Bladder microvascular endothelial cell (primary cell): ENCODE results near the gene GPR150. TPM values are rescaled to one million over a fixed set of nuclear protein-coding genes. Genes with fewer than 3 reads are reported as not detected.

Experiments used
- total RNA-seq: library from RNA; depleted of rRNA; stranded (reverse); fragments of >200 nt; gene quantifications from 2 replicates; pipeline ENCODE4 v1.2.3, GENCODE V29; 2014

GPR150 gene
- total RNA-seq: 0.06 TPM in 1 of 2 replicates, not detected in the other

DNA sequence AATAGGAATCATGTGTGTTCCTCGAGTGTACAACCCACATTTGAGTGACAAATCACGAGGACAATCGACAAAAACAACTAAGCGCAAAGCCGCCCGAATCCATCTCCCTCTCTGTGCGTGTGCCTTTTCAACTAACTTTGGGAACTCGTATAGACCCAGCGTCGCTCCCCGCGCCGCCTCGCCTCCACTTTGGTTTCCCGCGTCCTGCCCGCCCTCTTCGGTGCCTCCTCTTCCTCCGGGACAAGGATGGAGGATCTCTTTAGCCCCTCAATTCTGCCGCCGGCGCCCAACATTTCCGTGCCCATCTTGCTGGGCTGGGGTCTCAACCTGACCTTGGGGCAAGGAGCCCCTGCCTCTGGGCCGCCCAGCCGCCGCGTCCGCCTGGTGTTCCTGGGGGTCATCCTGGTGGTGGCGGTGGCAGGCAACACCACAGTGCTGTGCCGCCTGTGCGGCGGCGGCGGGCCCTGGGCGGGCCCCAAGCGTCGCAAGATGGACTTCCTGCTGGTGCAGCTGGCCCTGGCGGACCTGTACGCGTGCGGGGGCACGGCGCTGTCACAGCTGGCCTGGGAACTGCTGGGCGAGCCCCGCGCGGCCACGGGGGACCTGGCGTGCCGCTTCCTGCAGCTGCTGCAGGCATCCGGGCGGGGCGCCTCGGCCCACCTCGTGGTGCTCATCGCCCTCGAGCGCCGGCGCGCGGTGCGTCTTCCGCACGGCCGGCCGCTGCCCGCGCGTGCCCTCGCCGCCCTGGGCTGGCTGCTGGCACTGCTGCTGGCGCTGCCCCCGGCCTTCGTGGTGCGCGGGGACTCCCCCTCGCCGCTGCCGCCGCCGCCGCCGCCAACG, at the start of gene GPR150:
Gene GPR150, plus strand, starts transcription at position 58 of the 840 bp plus-strand sequence. Its CDS starts 189 bp downstream, at position 247.

DNA sequence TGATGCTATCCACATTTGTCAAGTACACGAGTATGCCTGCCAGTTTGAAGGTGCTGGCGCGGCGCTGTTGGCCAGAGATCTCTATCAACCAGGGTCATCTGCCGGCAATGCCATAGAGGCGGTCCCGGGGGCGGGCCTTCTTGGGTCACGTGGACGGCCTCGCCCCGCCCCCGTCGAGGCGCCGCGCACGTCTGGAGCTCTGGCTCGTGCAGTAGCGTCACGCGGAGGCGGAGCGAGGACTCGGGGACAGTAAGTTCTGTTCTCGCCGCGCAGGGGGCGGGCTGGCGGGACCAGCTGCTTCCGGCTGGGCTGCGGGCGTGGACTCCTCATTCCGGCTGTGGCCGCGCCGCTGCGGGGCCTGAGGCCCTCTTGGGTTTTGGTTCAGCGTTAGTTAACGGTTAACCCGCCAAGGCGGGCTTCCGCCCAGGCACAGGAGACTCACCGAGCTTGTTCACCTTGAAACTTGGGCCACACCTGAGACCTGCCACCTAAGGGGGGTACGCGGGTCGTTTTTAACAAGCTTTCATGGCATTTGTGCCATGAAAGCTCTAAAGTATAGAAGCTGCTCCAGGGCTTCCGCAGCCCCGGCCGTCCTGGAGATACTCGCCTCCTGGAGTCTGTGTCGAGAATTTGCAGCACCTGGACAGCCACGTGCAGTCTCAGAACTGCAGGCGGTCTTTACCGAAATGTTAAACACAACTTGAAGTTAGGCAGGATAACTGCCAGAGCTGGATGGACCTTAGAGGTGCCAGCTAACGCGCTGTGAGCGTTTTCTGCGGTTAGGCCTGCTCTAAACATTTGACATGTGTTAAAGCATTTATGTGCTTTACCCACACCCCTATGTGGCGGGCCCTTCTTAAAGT, 26.9 kb downstream of the GPR150 start, which contains the start of gene RFESD:
Gene RFESD, plus strand, starts transcription at position 209 of the 863 bp plus-strand sequence. CDS start 5,495 bp downstream, outside the sequence.

Other genes starting within 250 kb of the GPR150 start
- gene FAM81B, start 228.7 kb upstream of the GPR150 start, total RNA-seq: not detected in 2 replicates
- 71.7 and 137 TPM in 2 replicates for gene SKIC3, start 65.1 kb upstream of the GPR150 start, total RNA-seq
- gene ARSK, start 65.0 kb upstream of the GPR150 start, total RNA-seq: 2.4 and 3.0 TPM in 2 replicates
- 0.97 and 1.2 TPM in 2 replicates for gene RFESD, start 26.7 kb downstream of the GPR150 start, total RNA-seq
- gene SPATA9, start 62.9 kb downstream of the GPR150 start, total RNA-seq: not detected in 2 replicates
- 29.6 and 41.9 TPM in 2 replicates for gene RHOBTB3, start 111.2 kb downstream of the GPR150 start, total RNA-seq
- gene GLRX, start 202.6 kb downstream of the GPR150 start, total RNA-seq: 7.0 and 10.4 TPM in 2 replicates